Psoas muscle (tissue), 8 donors: ENCODE data around the gene TMPRSS9. TPM values are rescaled to one million over a fixed set of nuclear protein-coding genes. Genes with fewer than 3 reads are reported as not detected.
A peak's percentile ranks its signal among the peaks of the same experiment; 100 is the strongest.

Source experiments
- ATAC-seq, 4 donors: fragments of 200-7000 bp; cut with Tn5 transposase; one replicate each; pipeline ENCODE4 v1.9.1; 2020; ENCODE audit warnings: moderate library complexity in 3 of 4, mild to moderate bottlenecking in 2 of 4
- DNase-seq, 2 donors: peaks; one replicate each; pipeline ENCODE4 v3.0.0-alpha.2; 2020
- H3K27ac ChIP-seq: fragments of 200-600 bp; one replicate; pipeline ENCODE4 v1.8.0; 2022
- H3K27me3 ChIP-seq, 3 donors: fragments of 200-600 bp in 1 of 3; one replicate each; pipeline versions ENCODE4 v1.6.1 to v1.8.0; 2013 to 2022; ENCODE audit warnings: low read length in 2 of 3, mild to moderate bottlenecking in 2 of 3, moderate library complexity in 1 of 3; ENCODE audit not compliant: insufficient read depth in 3 of 3
- H3K36me3 ChIP-seq, 2 donors: fragments of 200-600 bp in 1 of 2; one replicate each; pipeline versions ENCODE4 v1.6.1 to v1.8.0; 2013 to 2022; ENCODE audit warnings: low read depth in 1 of 2, mild to moderate bottlenecking in 1 of 2, moderate library complexity in 1 of 2; ENCODE audit not compliant: insufficient read depth in 1 of 2
- H3K4me1 ChIP-seq: fragments of 200-600 bp; one replicate; pipeline ENCODE4 v1.8.0; 2022
- H3K4me3 ChIP-seq: fragments of 200-600 bp; one replicate; pipeline ENCODE4 v1.8.0; 2022; ENCODE audit warnings: mild to moderate bottlenecking
- H3K9me3 ChIP-seq: fragments of 200-600 bp; one replicate; pipeline ENCODE4 v1.8.0; 2022
- CTCF ChIP-seq: fragments of 200-600 bp; IDR thresholded peaks from one replicate; pipeline ENCODE4 v1.8.0; 2022; ENCODE audit warnings: antibody characterized with exemption
- WGBS, 3 donors: extraction: QIAGEN DNeasy Blood & Tissue Kit; methylation state at CpG; one replicate each; pipeline versions ENCODE4 v1.1.6 to v1.1.7; 2013; 5-methylcytosine and 5-hydroxymethylcytosine counted together
- intact Hi-C, 2 donors: fragments of 100-400 bp; cut with DNase I; formaldehyde crosslinking; loops; one replicate each; pipeline versions ENCODE4 v1.11.0 to v1.14.2; 2022
- polyA plus RNA-seq, 3 donors: library from polyadenylated mRNA; stranded (reverse); fragments of 200-250 nt; gene quantifications; one replicate each; pipeline ENCODE4 v1.2.3, GENCODE V29; 2013
- total RNA-seq, 4 donors: library from RNA; stranded (reverse); fragmentation: NEBNext Ultra II Directional in 2 of 4; extraction: Animal tissue kit (Norgen Biotek cat#: 25700) in 2 of 4; gene quantifications; one replicate each; pipeline versions ENCODE4 v1.2.1 to v1.2.4, GENCODE V29; 2021 to 2023
- donor health status: healthy with polysubstance abuse.
- donor health status: DM: no; HTN: no; CAD: no; lungs with moderate emphysema.
- donor health status: Bipolar disorder and iron deficiency.
- donor health status: healthy.
- donor health status: DM: yes; HTN: yes; CAD: no.
- donor health status: DM: no; HTN: no; CAD: no.
- donor health status: DM: no; HTN: no; CAD: no.
- donor health status: DM: yes; HTN: yes; CAD: no.

TMPRSS9 gene
- total and polyA plus RNA-seq, 7 donors = 0.17 TPM; not detected in 6

GRCh38 chr19:2421581-2422306 lies 61.7 kb downstream of the TMPRSS9 start:
- Histone ChIP-seq H3K27ac (no peak overlapping the region), H3K4me3 (no peak overlapping the region), H3K36me3 (peaks cover 0 to 20% of the 10 kb centered on the region in 2 donors), H3K9me3 (no peaks in the 10 kb centered on the region), H3K27me3 (no peaks in the 10 kb centered on the region), H3K4me1 (peaks cover 25% of the 10 kb centered on the region)
- ATAC-seq (no peak), DNase-seq (no peak)
- 84 to 86% (median 85%) methylated on average over 22 to 23 of the region's 23 CpGs for WGBS, 3 donors
- intact Hi-C loops = no loop called here
- no peak for TF ChIP-seq CTCF

- H3K27ac ChIP-seq = peak overlapping the region; percentile 14
- peaks cover 30% of the 10 kb centered on the region for H3K4me1 ChIP-seq
- H3K9me3 ChIP-seq = no peaks in the 10 kb centered on the region
- DNase-seq (no peak), ATAC-seq (no peak)
- WGBS, 3 donors = 39 to 55% (median 46%) methylated on average over 17 to 19 of the region's 19 CpGs
- peaks cover 0 to 16% of the 10 kb centered on the region in 2 donors for H3K36me3 ChIP-seq
- no peak for TF ChIP-seq CTCF
- H3K4me3 ChIP-seq = no peak overlapping the region
- H3K27me3 ChIP-seq = no peaks in the 10 kb centered on the region
- intact Hi-C loops = no loop called here
Measured at GRCh38 chr19:2423071-2423914, 63.2 kb downstream of the TMPRSS9 start.

GRCh38 chr19:2423915-2424685 lies 64.0 kb downstream of the TMPRSS9 start:
- Histone ChIP-seq H3K36me3 (peaks cover 0 to 16% of the 10 kb centered on the region in 2 donors), H3K27ac (peak overlapping the region; percentile 14), H3K9me3 (no peaks in the 10 kb centered on the region), H3K4me3 (no peak overlapping the region), H3K27me3 (no peaks in the 10 kb centered on the region), H3K4me1 (peaks cover 36% of the 10 kb centered on the region)
- ATAC-seq (no peak), DNase-seq (peak in 1 of 2 donors; percentile 50)
- WGBS, 3 donors = 88 to 90% (median 89%) methylated on average over 39 to 46 of the region's 46 CpGs
- no peak for TF ChIP-seq CTCF
- intact Hi-C loops = no loop called here

GRCh38 chr19:2424686-2425621 lies 64.9 kb downstream of the TMPRSS9 start:
- intact Hi-C loops = no loop called here
- no peaks in the 10 kb centered on the region for H3K27me3 ChIP-seq
- TF ChIP-seq CTCF = peak; percentile 41
- peak; percentile 18 to 41 (median 28) for ATAC-seq
- no peaks in the 10 kb centered on the region for H3K9me3 ChIP-seq
- DNase-seq = peak; percentile 70 to 79
- peaks cover 36% of the 10 kb centered on the region for H3K4me1 ChIP-seq
- peak overlapping the region; percentile 96 for H3K27ac ChIP-seq
- H3K36me3 ChIP-seq = peaks cover 0 to 16% of the 10 kb centered on the region in 2 donors
- peak overlapping the region; percentile 98 for H3K4me3 ChIP-seq
- 48 to 53% (median 48%) methylated on average over 46 to 101 of the region's 101 CpGs for WGBS, 3 donors
